HCT116 (cell line): ENCODE measurements around the gene ATAD3C. TPM values are rescaled to one million over a fixed set of nuclear protein-coding genes. Genes with fewer than 3 reads are reported as not detected.

Experiments
- ATAC-seq: fragments of 200-7000 bp; cut with Tn5 transposase; 2 replicates; pipeline ENCODE4 v1.9.1; 2020; ENCODE audit warnings: mild to moderate bottlenecking, moderate library complexity
- BruUV-seq: library from RNA; stranded (reverse); fragments of 400-500 nt; replicated peaks from 2 replicates; lab custom pipeline; 2021; lab: Mats Ljungman, UMichigan
- CTCF ChIA-PET: fragments of 300-600 bp; sonication (Branson Sonifier 250); formaldehyde crosslinking; loops from one replicate; lab custom pipeline; 2021; ENCODE audit warnings: antibody characterized with exemption; lab: Charles Lee
- POLR2A ChIA-PET: fragments of 300-600, 350-600 bp; sonication (Branson Sonifier 250); formaldehyde crosslinking; loops from one replicate; lab custom pipeline; 2021; ENCODE audit warnings: antibody characterized with exemption; lab: Charles Lee
- RAD21 ChIA-PET, 2 experiments: fragments of 300-600 bp; sonication (Branson Sonifier 250); formaldehyde crosslinking; loops; one replicate each; lab custom pipeline; 2023; ENCODE audit warnings: low total read pairs in 2 of 2; ENCODE audit not compliant: uncharacterized antibody in 2 of 2, unreplicated experiment in 2 of 2, low non-redundant PET in 1 of 2; lab: Charles Lee
- DNase-seq: peaks from one replicate; pipeline ENCODE4 v3.0.0-alpha.2; 2010; ENCODE audit warnings: low read depth, low spot score
- H2AFZ ChIP-seq: fragments of 200-600 bp; shearing (Covaris generic), sonication (generic); 2 replicates; pipeline ENCODE4 v1.6.1; 2017; ENCODE audit warnings: low read depth, mixed run types, mixed read lengths, antibody characterized with exemption, low read length; ENCODE audit not compliant: poor library complexity, severe bottlenecking
- H3K27ac ChIP-seq: 2 replicates; pipeline ENCODE4 v1.5.1; 2012; ENCODE audit warnings: low read depth, low read length
- H3K27me3 ChIP-seq: fragments of 200-600 bp; sonication (generic); 2 replicates; pipeline ENCODE4 v1.6.1; 2016; ENCODE audit warnings: mixed run types, low read length, mixed read lengths; ENCODE audit not compliant: insufficient read depth
- H3K36me3 ChIP-seq, 2 experiments: fragments of 200-500 bp in 1 of 2; fragments of 200-600 bp in 1 of 2; sonication (Bioruptor generic) in 1 of 2; sonication (generic) in 1 of 2; 2 replicates each; pipeline versions ENCODE4 v1.5.1 to v1.6.1; 2014 to 2016; ENCODE audit warnings: low read length in 2 of 2, inconsistent platforms in 1 of 2, mixed read lengths in 1 of 2, mixed run types in 1 of 2; ENCODE audit not compliant: insufficient read depth in 2 of 2, control insufficient read depth in 1 of 2
- H3K4me1 ChIP-seq, 2 experiments: fragments of 200-600 bp in 1 of 2; sonication (generic) in 1 of 2; 2 replicates each; pipeline versions ENCODE4 v1.5.1 to v1.6.1; 2012 to 2017; ENCODE audit warnings: low read length in 2 of 2, inconsistent platforms in 1 of 2, mild to moderate bottlenecking in 1 of 2, mixed read lengths in 1 of 2, mixed run types in 1 of 2, moderate library complexity in 1 of 2; ENCODE audit not compliant: insufficient read depth in 2 of 2, control insufficient read depth in 1 of 2
- H3K4me2 ChIP-seq: fragments of 200-600 bp; sonication (generic); 2 replicates; pipeline ENCODE4 v1.6.1; 2017; ENCODE audit warnings: mixed run types, low read length, mixed read lengths
- H3K4me3 ChIP-seq, 2 experiments: fragments of 200-600 bp in 1 of 2; sonication (generic) in 1 of 2; replicated peaks in 1 of 2; 2 replicates each; pipeline ENCODE4 v1.5.1; 2011 to 2016; ENCODE audit warnings: low read length in 2 of 2, control low read depth in 1 of 2, low read depth in 1 of 2, mild to moderate bottlenecking in 1 of 2, mixed read lengths in 1 of 2, mixed run types in 1 of 2
- H3K79me2 ChIP-seq: fragments of 200-600 bp; sonication (generic); 2 replicates; pipeline ENCODE4 v1.6.1; 2017; ENCODE audit warnings: mild to moderate bottlenecking, mixed run types, low read length, moderate library complexity, mixed read lengths; ENCODE audit not compliant: insufficient read depth
- H3K9ac ChIP-seq: fragments of 200-600 bp; sonication (generic); 2 replicates; pipeline ENCODE4 v1.6.1; 2016; ENCODE audit warnings: low read length, mixed read lengths
- H3K9me2 ChIP-seq: fragments of 200-600 bp; sonication (generic), shearing (Covaris generic); 2 replicates; pipeline ENCODE4 v1.6.1; 2017; ENCODE audit warnings: mixed run types, mild to moderate bottlenecking, moderate library complexity; ENCODE audit not compliant: insufficient read depth
- H3K9me3 ChIP-seq, 2 experiments: fragments of 200-500 bp in 1 of 2; fragments of 200-600 bp in 1 of 2; sonication (Bioruptor generic) in 1 of 2; sonication (generic) in 1 of 2; 2 replicates each; pipeline ENCODE4 v1.6.1; 2014 to 2017; ENCODE audit warnings: low read length in 2 of 2, mixed read lengths in 2 of 2, inconsistent platforms in 1 of 2, low read depth in 1 of 2, mild to moderate bottlenecking in 1 of 2, mixed run types in 1 of 2, moderate library complexity in 1 of 2; ENCODE audit not compliant: control insufficient read depth in 1 of 2, insufficient read depth in 1 of 2
- H4K20me1 ChIP-seq: fragments of 200-600 bp; sonication (generic), shearing (Covaris generic); 2 replicates; pipeline ENCODE4 v1.6.1; 2017; ENCODE audit warnings: mixed run types, mild to moderate bottlenecking, moderate library complexity; ENCODE audit not compliant: insufficient read depth
- CBX3 ChIP-seq: IDR thresholded peaks from 2 replicates; pipeline ENCODE4 v1.6.1; 2012; ENCODE audit warnings: low read depth
- CEBPB ChIP-seq: IDR thresholded peaks from 2 replicates; pipeline ENCODE4 v1.6.1; 2012; ENCODE audit warnings: low read depth
- EGR1 ChIP-seq: IDR thresholded peaks from 2 replicates; pipeline ENCODE4 v1.6.1; 2012; ENCODE audit warnings: low read depth
- ELF1 ChIP-seq: IDR thresholded peaks from 2 replicates; pipeline ENCODE4 v1.6.1; 2012; ENCODE audit warnings: low read depth, borderline replicate concordance
- EZH2 ChIP-seq: fragments of 200-600 bp; sonication (generic); IDR thresholded peaks from 2 replicates; pipeline ENCODE4 v1.6.1; 2017; ENCODE audit warnings: antibody characterized with exemption, mixed run types
- EZH2phosphoT487 ChIP-seq: fragments of 200-600 bp; IDR thresholded peaks from 2 replicates; pipeline ENCODE4 v1.6.1; 2018; ENCODE audit warnings: antibody characterized with exemption, borderline replicate concordance
- JUND ChIP-seq: IDR thresholded peaks from 2 replicates; pipeline ENCODE4 v1.6.1; 2012
- MAX ChIP-seq: IDR thresholded peaks from 2 replicates; pipeline ENCODE4 v1.6.1; 2012
- POLR2A ChIP-seq: IDR thresholded peaks from 2 replicates; pipeline ENCODE4 v1.7.0; 2011; ENCODE audit warnings: borderline replicate concordance; ENCODE audit not compliant: insufficient read depth, insufficient read length; ENCODE audit errors: extremely low read depth
- POLR2AphosphoS5 ChIP-seq: IDR thresholded peaks from 2 replicates; pipeline ENCODE4 v1.6.1; 2011; ENCODE audit warnings: mild to moderate bottlenecking, low read depth, low read length, moderate library complexity
- RAD21 ChIP-seq: IDR thresholded peaks from 2 replicates; pipeline ENCODE4 v1.6.1; 2012; ENCODE audit warnings: low read depth, mild to moderate bottlenecking
- SP1 ChIP-seq: IDR thresholded peaks from 2 replicates; pipeline ENCODE4 v1.6.1; 2012; ENCODE audit warnings: low read depth
- SRF ChIP-seq: IDR thresholded peaks from 2 replicates; pipeline ENCODE4 v1.6.1; 2012; ENCODE audit warnings: low read depth
- TCF7L2 ChIP-seq: IDR thresholded peaks from 2 replicates; pipeline ENCODE4 v1.7.0; 2011; ENCODE audit warnings: borderline replicate concordance, inconsistent platforms; ENCODE audit not compliant: insufficient read depth, insufficient read length; ENCODE audit errors: extremely low read depth
- YY1 ChIP-seq: IDR thresholded peaks from 2 replicates; pipeline ENCODE4 v1.6.1; 2011; ENCODE audit warnings: low read length, low read depth, moderate library complexity, mild to moderate bottlenecking; ENCODE audit not compliant: insufficient replicate concordance; ENCODE audit errors: extremely low read depth
- ZFX ChIP-seq: fragments of 450-650 bp; IDR thresholded peaks from 2 replicates; pipeline ENCODE4 v1.6.1; 2017
- ZNF274 ChIP-seq: fragments of 200-500 bp; sonication (Bioruptor generic); IDR thresholded peaks from 2 replicates; pipeline ENCODE4 v1.6.1; 2014; ENCODE audit warnings: mild to moderate bottlenecking, low read depth, low read length, inconsistent platforms
- intact Hi-C: fragments of 100-400 bp; cut with micrococcal nuclease; formaldehyde crosslinking; loops from 2 replicates; pipeline ENCODE4 v1.10.0; 2022
- total RNA-seq: library from RNA; stranded (reverse); gene quantifications from one replicate; pipeline ENCODE4 v1.2.1, GENCODE V29; 2021; ENCODE audit not compliant: unreplicated experiment
- TF ChIP-seq, protein P1 (sequence below): IDR thresholded peaks from 2 replicates; pipeline ENCODE4 v1.6.1; 2012

Gene ATAD3C
- total RNA-seq, 1 experiment from 2014 or later = 0.61 TPM

DNA sequence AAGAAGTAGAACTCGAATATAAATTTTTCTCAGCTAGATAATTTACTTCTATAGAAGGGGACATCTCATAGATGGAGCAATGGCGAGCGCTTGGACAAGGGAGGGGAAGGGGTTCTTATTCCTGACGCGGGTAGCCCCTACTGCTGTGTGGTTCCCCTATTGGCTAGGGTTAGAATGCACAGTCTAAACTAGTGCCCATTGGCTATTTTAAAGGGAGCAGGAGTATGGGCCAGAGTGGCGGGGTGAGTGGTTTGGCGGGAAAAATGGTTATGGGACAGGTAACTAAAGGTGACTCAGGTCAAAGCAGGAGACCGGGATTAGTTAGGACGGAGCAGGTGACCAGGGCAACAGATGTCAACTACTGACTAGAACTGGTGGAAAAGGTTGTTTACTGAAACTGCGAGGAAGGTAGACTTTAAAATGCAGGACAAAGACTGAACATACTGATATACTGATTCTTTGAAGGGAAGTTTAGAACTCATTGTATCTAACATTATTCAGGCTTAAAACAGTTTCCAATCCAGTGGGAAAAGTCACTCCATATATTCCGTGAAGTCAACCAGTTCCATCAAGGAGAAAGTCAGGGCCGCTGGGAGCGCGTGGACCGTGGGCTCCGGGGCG, 61.5 kb downstream of the ATAD3C start:
- Histone ChIP-seq H3K36me3 (peaks cover 0 to 8% of the 10 kb centered on the region in 2 experiments; a peak in 2 of 4 replicates), H3K9me2 (no peaks in the 10 kb centered on the region), H3K9ac (peak overlapping the region; percentile 99), H3K4me2 (peak overlapping the region; percentile 74), H3K27me3 (no peaks in the 10 kb centered on the region), H3K4me3 (peak overlapping the region; percentile 84 to 85), H4K20me1 (no peaks in the 10 kb centered on the region), H3K9me3 (no peaks in the 10 kb centered on the region), H3K4me1 (peaks cover 10 to 18% of the 10 kb centered on the region in 2 experiments), H3K27ac (peak overlapping the region; percentile 95), H2AFZ (no peak overlapping the region), H3K79me2 (peaks cover 31% of the 10 kb centered on the region)
- DNase-seq = peak; percentile 59
- intact Hi-C loops = loop anchor here (5.0 kb wide), 1 partner anchor 61 kb away; the partner anchor contains the start of gene SSU72
- ATAC-seq = peak; percentile 58
- TSS peak; percentile 97 for BruUV-seq
- RAD21 ChIA-PET = no interaction called here
- CTCF ChIA-PET = interaction anchor here (1.3 kb wide), 1 partner anchor 69 kb away, joined by 3 read pairs; no protein-coding TSS in a partner anchor
- POLR2A ChIA-PET = no interaction called here
- no peak for TF ChIP-seq YY1
- peak; percentile 3; the same call in 1 of the 2 replicates for TF ChIP-seq MAX
- TF ChIP-seq SP1 = peak; percentile 35; the same call in 1 of the 2 replicates
- peak; percentile 12; the same call in 1 of the 2 replicates for TF ChIP-seq POLR2AphosphoS5

GRCh38 chr1:1511533-1512285, 62.2 kb downstream of the ATAD3C start, which contains the start of gene ATAD3A:
Gene ATAD3A (plus strand): TSS chr1:1512162. CDS start chr1:1512269, 107 bp downstream.
- peaks cover 7 to 13% of the 10 kb centered on the region in 2 experiments; a peak in 3 of 4 replicates for H3K4me1 ChIP-seq
- DNase-seq = peak; percentile 93
- intact Hi-C loops = loop anchor here (5.0 kb wide), 1 partner anchor 61 kb away; the partner anchor contains the start of gene SSU72
- H3K4me2 ChIP-seq = peak within 1 kb of the TSS; percentile 74
- H3K27me3 ChIP-seq = no peaks in the 10 kb centered on the region
- POLR2A ChIA-PET = no interaction called here
- peak within 1 kb of the TSS; percentile 95 for H3K27ac ChIP-seq
- H3K79me2 ChIP-seq = peaks cover 38% of the 10 kb centered on the region
- no peaks in the 10 kb centered on the region for H3K9me3 ChIP-seq
- peak within 1 kb of the TSS; percentile 84 to 85 for H3K4me3 ChIP-seq
- H3K9me2 ChIP-seq = no peaks in the 10 kb centered on the region
- H4K20me1 ChIP-seq = no peaks in the 10 kb centered on the region
- H2AFZ ChIP-seq = no peak within 1 kb of the TSS
- peak; percentile 89 for ATAC-seq
- peaks cover 0 to 8% of the 10 kb centered on the region in 2 experiments; a peak in 2 of 4 replicates for H3K36me3 ChIP-seq
- BruUV-seq = no TSS peak
- RAD21 ChIA-PET = no interaction called here
- CTCF ChIA-PET = interaction anchor here (1.3 kb wide), 1 partner anchor 70 kb away, joined by 3 read pairs; no protein-coding TSS in a partner anchor
- peak within 1 kb of the TSS; percentile 99 for H3K9ac ChIP-seq
- TF ChIP-seq EZH2 (no peak), SP1 (peak; percentile 93), CBX3 (no peak; the same call in 1 of the 2 replicates), SRF (peak; percentile 90), CEBPB (no peak), EZH2phosphoT487 (no peak), ELF1 (no peak; the same call in 1 of the 2 replicates), RAD21 (no peak), JUND (no peak), ZNF274 (no peak), ZFX (peak; percentile 35; the same call in 1 of the 2 replicates), POLR2A (no peak), YY1 (peak; percentile 21), TCF7L2 (peak; percentile 30), EGR1 (peak; percentile 48; the same call in 1 of the 2 replicates)
- TF ChIP-seq, protein P1, sequence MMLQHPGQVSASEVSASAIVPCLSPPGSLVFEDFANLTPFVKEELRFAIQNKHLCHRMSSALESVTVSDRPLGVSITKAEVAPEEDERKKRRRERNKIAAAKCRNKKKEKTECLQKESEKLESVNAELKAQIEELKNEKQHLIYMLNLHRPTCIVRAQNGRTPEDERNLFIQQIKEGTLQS = no peak
